ENCODE measurements around the gene FIGNL2. TPM values are rescaled to one million over a fixed set of nuclear protein-coding genes. Genes with fewer than 3 reads are reported as not detected.
A peak's percentile ranks its signal among the peaks of the same experiment; 100 is the strongest.

The FIGNL2 gene
- total and polyA plus RNA-seq, 2 of the 13 experiments (the other 11 are each of a cell fraction or from before 2014, with no cell fraction given) = 0.82 to 1.00 TPM

DNA sequence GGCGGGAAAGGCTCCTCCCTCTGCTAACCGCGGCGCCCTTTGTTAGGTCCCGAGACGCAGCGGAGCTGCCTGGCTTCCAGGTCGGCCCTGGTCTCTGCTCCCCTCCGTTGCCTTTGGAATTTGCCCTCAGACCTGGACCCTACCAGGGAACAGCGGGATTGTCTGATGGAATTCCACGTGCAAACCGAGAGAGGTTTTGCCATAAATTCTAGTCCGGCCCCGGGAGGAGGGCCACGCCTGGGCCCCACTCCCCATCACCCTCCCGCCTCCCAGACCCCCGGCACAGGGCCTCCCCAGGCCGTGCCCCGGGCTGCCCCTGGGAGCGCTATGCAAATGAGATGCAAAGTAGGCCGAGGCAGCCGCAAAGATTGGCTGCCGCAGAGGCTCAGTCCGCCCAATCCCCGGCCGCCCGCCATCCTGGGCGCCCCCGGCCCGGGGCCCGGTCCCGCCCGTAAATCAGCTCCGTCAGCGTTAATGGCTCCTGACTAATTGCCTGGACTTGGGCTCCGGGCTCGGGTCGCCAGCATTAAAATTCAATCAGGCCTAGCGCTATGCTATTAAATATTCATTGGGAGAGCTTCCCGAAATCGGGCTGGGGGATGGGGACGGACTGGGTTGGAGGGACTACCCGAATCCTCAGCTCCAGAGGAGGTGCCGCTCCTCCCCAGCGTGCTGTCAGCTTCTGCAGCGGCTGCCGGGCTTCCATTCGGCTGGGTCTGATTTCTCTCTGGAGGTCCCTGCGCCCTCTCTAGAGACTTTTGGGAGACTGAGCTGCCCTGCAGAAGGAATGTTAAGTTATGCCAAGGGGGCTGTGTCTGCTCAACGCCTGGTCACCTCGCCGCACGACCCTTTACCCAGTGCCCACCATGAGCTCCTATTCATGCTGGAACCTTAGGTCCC, 15.7 kb upstream of the FIGNL2 start (continued):
- TF ChIP-seq, protein P1, sequence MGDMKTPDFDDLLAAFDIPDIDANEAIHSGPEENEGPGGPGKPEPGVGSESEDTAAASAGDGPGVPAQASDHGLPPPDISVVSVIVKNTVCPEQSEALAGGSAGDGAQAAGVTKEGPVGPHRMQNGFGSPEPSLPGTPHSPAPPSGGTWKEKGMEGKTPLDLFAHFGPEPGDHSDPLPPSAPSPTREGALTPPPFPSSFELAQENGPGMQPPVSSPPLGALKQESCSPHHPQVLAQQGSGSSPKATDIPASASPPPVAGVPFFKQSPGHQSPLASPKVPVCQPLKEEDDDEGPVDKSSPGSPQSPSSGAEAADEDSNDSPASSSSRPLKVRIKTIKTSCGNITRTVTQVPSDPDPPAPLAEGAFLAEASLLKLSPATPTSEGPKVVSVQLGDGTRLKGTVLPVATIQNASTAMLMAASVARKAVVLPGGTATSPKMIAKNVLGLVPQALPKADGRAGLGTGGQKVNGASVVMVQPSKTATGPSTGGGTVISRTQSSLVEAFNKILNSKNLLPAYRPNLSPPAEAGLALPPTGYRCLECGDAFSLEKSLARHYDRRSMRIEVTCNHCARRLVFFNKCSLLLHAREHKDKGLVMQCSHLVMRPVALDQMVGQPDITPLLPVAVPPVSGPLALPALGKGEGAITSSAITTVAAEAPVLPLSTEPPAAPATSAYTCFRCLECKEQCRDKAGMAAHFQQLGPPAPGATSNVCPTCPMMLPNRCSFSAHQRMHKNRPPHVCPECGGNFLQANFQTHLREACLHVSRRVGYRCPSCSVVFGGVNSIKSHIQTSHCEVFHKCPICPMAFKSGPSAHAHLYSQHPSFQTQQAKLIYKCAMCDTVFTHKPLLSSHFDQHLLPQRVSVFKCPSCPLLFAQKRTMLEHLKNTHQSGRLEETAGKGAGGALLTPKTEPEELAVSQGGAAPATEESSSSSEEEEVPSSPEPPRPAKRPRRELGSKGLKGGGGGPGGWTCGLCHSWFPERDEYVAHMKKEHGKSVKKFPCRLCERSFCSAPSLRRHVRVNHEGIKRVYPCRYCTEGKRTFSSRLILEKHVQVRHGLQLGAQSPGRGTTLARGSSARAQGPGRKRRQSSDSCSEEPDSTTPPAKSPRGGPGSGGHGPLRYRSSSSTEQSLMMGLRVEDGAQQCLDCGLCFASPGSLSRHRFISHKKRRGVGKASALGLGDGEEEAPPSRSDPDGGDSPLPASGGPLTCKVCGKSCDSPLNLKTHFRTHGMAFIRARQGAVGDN (CRISPR knock-in tag; IDR thresholded peaks at IDR 0.05) = peak; percentile 50
- TF ChIP-seq SP2 (CRISPR knock-in tag; IDR thresholded peaks at IDR 0.05) (no peak), AGO2 (optimal IDR thresholded peaks at IDR 0.05; ENCODE audit: low read depth, low read length) (no peak), ETV6 (CRISPR knock-in tag; conservative IDR thresholded peaks at IDR 0.05) (no peak), FOXJ3 (CRISPR knock-in tag; IDR thresholded peaks at IDR 0.05; ENCODE audit: borderline replicate concordance) (no peak), SIX4 (CRISPR knock-in tag; IDR thresholded peaks at IDR 0.05) (no peak), TEAD3 (CRISPR knock-in tag; optimal IDR thresholded peaks at IDR 0.05; ENCODE audit: borderline replicate concordance) (peak; percentile 51), ZKSCAN5 (CRISPR knock-in tag; IDR thresholded peaks at IDR 0.05) (no peak), HNF4A (CRISPR knock-in tag; IDR thresholded peaks at IDR 0.05) (peak; percentile 83), CREM (IDR thresholded peaks at IDR 0.05) (no peak), CREM (CRISPR knock-in tag; IDR thresholded peaks at IDR 0.05) (no peak), ZBTB38 (CRISPR knock-in tag; IDR thresholded peaks at IDR 0.05) (no peak)
- TF ChIP-seq, protein P2, sequence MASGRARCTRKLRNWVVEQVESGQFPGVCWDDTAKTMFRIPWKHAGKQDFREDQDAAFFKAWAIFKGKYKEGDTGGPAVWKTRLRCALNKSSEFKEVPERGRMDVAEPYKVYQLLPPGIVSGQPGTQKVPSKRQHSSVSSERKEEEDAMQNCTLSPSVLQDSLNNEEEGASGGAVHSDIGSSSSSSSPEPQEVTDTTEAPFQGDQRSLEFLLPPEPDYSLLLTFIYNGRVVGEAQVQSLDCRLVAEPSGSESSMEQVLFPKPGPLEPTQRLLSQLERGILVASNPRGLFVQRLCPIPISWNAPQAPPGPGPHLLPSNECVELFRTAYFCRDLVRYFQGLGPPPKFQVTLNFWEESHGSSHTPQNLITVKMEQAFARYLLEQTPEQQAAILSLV (CRISPR knock-in tag; IDR thresholded peaks at IDR 0.05; ENCODE audit: borderline replicate concordance) = no peak
- TF ChIP-seq, protein P3, sequence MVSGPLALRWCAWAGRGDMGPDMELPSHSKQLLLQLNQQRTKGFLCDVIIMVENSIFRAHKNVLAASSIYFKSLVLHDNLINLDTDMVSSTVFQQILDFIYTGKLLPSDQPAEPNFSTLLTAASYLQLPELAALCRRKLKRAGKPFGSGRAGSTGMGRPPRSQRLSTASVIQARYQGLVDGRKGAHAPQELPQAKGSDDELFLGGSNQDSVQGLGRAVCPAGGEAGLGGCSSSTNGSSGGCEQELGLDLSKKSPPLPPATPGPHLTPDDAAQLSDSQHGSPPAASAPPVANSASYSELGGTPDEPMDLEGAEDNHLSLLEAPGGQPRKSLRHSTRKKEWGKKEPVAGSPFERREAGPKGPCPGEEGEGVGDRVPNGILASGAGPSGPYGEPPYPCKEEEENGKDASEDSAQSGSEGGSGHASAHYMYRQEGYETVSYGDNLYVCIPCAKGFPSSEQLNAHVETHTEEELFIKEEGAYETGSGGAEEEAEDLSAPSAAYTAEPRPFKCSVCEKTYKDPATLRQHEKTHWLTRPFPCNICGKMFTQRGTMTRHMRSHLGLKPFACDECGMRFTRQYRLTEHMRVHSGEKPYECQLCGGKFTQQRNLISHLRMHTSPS (CRISPR knock-in tag; IDR thresholded peaks at IDR 0.05; ENCODE audit: low read depth) = no peak
- TF ChIP-seq, protein P4, sequence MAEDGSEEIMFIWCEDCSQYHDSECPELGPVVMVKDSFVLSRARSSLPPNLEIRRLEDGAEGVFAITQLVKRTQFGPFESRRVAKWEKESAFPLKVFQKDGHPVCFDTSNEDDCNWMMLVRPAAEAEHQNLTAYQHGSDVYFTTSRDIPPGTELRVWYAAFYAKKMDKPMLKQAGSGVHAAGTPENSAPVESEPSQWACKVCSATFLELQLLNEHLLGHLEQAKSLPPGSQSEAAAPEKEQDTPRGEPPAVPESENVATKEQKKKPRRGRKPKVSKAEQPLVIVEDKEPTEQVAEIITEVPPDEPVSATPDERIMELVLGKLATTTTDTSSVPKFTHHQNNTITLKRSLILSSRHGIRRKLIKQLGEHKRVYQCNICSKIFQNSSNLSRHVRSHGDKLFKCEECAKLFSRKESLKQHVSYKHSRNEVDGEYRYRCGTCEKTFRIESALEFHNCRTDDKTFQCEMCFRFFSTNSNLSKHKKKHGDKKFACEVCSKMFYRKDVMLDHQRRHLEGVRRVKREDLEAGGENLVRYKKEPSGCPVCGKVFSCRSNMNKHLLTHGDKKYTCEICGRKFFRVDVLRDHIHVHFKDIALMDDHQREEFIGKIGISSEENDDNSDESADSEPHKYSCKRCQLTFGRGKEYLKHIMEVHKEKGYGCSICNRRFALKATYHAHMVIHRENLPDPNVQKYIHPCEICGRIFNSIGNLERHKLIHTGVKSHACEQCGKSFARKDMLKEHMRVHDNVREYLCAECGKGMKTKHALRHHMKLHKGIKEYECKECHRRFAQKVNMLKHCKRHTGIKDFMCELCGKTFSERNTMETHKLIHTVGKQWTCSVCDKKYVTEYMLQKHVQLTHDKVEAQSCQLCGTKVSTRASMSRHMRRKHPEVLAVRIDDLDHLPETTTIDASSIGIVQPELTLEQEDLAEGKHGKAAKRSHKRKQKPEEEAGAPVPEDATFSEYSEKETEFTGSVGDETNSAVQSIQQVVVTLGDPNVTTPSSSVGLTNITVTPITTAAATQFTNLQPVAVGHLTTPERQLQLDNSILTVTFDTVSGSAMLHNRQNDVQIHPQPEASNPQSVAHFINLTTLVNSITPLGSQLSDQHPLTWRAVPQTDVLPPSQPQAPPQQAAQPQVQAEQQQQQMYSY (CRISPR knock-in tag; IDR thresholded peaks at IDR 0.05) = no peak
- TF ChIP-seq, protein P5, sequence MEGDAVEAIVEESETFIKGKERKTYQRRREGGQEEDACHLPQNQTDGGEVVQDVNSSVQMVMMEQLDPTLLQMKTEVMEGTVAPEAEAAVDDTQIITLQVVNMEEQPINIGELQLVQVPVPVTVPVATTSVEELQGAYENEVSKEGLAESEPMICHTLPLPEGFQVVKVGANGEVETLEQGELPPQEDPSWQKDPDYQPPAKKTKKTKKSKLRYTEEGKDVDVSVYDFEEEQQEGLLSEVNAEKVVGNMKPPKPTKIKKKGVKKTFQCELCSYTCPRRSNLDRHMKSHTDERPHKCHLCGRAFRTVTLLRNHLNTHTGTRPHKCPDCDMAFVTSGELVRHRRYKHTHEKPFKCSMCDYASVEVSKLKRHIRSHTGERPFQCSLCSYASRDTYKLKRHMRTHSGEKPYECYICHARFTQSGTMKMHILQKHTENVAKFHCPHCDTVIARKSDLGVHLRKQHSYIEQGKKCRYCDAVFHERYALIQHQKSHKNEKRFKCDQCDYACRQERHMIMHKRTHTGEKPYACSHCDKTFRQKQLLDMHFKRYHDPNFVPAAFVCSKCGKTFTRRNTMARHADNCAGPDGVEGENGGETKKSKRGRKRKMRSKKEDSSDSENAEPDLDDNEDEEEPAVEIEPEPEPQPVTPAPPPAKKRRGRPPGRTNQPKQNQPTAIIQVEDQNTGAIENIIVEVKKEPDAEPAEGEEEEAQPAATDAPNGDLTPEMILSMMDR (CRISPR knock-in tag; IDR thresholded peaks at IDR 0.05) = no peak

All from HepG2 (cell line).